ENCODE results near the gene SUGP2.
"Not testable (repeated sequence)": the region's sequence is repeated elsewhere in the genome, so short reads cannot be mapped to it uniquely, and the experiment has no call there.

SUGP2 gene

DNA sequence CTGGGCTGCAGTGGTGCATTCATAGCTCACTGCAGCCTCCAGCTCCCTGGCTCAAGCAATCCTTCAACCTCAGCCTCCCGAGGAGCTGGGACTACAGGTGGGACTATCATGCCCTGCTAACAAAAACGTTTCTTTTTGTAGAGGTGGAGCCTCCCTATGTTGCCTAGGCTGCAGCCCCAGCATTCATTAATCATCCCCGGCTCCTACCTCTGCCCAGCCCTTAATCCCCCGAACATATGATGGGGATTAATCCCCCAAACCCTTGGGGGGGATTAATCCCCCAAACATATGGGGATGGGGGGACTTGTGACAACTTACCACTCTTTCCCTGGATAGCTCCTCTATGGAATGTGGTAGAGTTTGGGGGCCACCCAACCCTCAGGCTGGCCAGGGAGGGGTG lies 45.9 kb downstream of the SUGP2 start:
- DNase-seq = no peak

DNA sequence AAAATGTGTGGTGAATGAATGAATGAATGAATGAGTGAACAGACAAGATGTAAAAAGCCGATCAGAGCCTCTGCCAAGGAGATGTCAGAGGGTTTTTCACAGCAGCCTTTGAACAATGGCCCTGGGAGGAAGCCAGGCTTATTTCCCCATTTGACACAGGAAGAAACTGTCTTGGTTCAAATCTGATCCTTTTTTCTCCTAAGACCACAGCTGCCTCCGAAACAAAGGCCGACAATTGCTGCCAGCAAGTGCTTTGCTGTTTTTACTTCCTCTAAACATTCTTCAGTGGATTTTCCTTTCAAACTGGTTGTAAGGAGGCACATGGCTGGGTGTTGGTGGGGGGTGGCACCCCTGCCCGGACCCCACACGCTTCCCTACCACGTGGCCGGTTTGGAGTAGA lies 48.1 kb downstream of the SUGP2 start:
- DNase-seq = no peak

DNA sequence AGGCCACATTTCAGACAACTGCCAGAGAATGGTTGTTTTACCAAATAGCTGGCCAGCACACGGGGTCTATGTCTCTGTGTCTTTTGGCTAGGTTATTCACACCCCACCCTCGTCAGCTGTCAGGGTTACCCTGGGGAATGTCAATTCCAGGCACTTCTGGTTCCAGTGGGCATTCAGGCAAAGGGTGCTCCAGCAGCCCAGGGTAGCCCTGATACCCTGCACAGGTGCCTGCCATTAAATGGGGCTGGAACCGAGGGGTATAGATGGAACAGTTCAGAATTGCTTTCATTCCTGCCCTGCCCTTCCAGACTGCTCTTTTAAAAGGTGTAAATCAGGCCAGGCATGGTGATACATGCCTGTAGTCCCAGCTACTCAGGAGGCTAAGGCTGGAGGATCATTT lies 49.1 kb downstream of the SUGP2 start:
- no peak for DNase-seq

DNA sequence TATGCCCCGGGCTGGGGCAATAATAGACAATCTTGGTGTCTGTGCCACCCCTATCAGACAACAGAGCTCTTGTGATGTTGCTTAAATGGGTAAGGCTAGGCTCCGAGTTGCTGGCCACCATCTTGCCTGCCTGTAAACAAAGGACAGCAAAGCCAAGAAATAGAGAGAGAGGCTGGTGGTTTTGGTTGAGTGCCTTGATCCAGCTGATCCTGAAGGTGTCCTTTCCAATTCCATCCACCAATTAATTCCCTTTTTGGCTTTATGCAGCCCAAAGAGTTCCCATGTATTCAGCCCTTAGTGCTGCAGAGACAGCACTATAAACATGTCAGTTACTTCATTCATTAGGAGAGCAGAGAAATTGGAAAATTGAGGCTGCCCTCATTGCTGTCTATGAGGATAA lies 50.6 kb downstream of the SUGP2 start:
- DNase-seq = no peak

DNA sequence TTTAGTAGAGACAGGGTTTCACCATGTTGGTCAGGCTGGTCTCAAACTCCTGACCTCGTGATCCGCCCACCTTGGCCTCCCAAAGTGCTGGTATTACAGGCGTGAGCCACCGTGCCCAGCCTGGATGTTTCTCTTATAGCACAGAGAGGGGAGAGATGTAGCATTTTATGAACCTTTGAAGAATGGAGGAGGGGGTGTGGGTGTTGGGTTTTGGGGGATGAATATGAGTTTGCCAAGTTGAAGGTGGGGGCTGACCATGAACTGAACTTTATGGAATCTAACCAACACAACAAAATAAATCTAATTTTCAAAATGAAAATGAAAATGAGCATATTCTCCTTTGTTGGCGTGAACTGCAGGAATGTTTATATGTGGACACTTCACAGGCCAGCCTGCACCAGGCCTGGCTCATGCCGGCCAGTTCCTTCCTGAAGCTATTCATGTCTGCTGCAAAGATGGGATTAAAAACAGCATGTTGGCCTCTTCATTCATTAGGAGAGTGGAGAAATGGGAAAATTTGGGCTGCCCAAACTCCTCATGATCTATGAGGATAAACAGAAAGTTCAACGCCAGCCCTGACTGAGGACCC lies 52.8 kb downstream of the SUGP2 start:
- no peak for DNase-seq

DNA sequence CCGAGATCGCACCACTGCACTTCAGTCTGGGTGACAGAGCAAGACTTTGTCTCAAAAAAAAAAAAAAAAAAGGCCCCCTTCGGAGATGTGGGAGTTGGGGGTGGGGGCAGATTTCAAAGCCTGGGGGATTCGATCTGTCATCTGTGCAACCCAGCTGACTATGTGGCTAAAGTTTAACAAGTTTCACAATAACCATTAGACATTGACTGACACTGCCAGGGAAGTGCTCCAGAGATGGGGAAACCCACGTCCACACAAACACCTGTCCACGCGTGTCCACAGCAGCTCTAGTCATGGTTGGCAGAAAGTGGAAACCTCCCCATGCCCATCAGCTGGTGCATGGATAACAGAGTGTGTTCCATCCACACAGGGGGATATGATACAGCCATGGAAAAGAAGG lies 54.7 kb downstream of the SUGP2 start:
- no peak for DNase-seq

DNA sequence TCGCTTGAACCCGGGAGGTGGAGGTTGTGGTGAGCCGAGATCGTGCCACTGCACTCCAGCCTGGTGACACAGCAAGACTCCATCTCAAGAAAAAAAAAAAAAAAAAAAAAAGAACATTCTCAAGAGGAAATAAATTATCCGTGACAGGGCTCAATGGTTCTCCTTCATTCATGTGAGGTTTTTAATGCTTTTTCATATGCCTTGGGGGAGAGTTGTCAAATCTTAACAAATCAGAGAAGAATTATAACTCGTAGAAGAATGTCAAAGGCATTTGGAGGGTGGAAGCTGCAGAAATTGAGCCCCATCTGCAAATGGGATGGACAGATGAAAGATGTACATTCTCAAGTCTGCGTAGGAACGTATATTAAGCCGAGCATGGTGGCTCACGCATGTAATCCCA lies 57.4 kb downstream of the SUGP2 start:
- no peak for DNase-seq

DNA sequence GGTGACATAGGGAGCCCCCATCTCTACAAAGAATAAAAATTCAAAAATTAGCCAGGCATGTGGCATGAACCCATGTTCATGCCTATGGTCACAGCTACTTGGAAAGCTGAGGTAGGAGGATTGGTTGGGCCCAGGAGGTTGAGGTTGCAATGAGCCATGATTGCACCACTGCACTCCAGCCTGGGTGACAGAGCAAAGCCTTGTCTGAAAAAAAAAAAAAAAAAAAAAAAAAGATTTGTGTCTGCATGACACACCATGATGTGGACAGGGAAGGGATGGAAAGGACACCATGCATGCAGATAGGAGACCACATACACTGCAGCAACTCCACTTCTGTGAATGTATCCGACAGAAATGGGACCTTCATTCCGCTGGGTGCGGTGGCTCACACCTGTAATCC lies 58.3 kb downstream of the SUGP2 start:
- DNase-seq = no peak

DNA sequence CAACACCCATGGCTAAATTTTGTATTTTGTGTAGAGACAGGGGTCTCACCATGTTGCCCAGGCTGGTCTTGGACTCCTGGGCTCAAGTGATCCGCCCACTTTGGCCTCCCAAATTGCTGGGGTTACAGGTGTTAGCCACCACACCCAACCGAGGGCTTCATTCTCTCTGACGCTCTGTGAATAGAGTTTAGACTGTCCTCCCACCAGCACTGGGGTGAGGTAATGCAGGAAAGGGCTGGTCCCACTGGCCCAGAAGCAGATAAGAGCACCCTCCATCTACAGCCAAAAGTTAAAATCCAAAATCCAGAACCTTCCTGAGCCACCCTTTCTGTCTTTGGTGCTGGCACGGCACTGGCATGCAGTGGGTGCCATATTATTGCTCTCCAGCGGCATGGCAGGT lies 60.5 kb downstream of the SUGP2 start:
- DNase-seq = no peak

DNA sequence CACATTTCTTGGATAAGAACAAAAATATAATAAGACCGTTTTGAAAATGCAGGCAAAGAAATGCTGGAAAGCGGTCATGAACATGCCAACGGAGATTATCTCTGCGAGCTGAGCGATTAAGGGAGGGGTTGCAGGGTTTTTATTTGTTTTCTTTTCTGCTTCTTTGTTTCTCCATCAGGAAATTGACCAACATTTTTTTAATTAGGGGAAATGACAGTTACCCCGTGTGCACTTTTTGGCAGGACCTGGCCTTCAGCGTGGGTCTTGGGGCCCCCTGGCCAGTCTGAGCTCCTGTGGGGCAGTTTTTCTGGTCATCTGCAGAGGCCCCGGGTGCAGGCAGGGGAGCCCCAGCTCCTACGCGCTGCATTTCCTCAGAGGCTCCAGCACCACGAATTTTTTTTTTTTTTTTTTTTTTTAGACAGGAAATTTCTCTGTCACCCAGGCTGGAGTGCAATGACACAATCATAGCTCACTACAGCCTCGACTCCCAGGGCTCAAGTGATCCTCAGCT lies 61.0 kb downstream of the SUGP2 start:
- DNase-seq = no peak

DNA sequence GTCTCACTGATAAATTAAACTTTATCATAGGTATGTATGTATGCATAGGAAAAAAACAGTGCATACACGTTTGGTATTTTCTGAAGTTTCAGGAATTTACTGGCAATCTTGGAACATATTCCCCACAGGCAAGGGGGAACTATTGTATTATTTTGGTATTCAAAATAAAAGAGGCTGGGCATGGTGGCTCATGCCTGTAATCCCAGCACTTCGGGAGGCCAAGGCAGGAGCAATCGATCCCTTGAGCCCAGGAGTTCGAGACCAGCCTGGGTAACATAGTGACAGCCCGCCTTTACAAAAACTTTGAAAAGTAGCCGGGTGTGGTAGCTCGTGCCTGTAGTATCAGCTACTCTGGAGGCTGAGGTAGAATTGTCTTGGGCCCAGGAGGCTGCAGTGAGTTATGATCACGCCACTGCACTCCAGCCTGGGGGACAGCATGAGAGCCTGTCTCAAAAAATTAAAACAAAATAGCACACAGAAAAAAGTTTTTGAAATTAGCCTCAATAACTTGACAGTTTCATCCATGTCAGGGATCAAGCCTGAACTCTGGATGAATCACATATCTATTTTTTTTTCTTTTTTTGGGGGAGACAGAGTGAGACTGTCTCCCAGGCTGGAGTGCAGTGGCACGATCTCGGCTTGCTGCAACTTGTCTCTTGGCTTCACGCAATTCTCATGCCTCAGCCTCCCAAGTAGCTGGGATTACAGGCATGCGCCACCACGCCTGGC lies 63.2 kb downstream of the SUGP2 start:
- DNase-seq = no peak

DNA sequence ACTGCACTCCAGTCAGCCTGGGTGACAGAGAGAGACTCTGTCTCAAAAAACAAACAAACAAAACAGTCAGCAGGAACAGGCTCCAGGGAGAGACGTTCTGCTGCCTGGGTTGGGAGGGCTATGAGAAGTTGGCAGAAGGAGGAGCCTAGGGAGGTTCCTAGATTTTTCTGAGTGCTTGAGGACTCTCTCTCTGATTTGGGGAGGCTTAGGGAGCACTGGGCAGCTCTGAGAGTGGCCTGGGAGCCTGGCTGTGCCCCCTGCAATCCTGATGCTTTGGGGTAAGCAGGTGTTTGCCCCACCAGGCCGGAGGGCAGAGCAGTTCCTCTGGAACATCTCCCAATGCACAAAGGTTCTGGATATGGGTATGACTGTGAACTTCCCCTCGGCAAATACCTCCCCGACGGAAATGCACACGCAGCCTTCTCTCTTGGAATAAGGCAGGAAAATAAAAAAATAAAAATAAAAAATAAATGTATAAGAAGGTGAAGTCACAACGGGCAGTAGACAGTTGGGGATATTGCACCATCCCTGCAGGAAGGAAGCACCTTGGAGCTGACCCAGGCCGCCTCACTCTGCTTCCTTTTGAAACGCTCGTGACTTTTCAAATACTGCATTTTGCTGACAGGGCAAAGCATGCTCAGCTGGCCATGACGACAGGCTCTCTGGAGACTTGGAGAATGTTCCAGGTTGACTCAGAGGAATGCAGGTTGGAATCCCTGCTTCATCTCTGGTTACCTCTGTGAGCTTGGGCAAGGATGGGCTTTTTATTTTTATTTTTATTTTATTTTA lies 65.8 kb downstream of the SUGP2 start:
- DNase-seq = no peak

DNA sequence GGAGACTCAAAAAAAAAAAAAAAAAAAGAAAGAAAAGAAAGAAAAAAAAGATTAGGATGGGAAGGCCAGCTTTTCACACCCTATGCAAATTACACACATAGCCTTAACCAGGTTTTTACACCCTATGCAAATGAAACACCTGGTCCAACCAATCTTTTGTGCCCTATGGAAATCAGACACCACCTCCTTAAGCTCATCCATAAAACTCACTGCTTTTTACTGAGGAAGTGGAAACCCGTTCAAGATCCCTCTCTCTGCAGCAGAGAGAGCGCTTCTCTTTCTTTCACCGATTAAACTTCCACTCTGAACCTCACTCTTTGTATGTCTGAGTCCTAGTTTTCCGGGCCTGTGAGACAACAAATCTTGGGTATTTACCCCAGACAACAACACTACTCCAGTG lies 67.0 kb downstream of the SUGP2 start:
- DNase-seq = no peak

DNA sequence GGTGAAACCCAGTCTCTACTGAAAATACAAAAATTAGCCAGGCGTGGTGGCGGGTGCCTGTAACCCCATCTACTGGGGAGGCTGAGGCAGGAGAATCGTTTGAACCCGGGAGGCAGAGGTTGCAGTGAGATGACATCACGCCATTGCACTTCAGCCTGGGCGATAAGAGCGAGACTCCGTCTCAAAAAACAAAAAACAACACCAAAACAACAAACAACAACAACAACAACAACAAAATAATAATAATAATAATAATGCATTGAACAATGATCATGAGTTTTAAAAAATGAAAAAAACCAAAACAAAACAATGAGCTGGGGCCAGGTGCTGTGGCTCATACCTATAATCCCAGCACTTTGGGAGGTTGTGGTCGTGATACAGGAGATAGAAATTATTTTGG lies 69.2 kb downstream of the SUGP2 start:
- no peak for DNase-seq

DNA sequence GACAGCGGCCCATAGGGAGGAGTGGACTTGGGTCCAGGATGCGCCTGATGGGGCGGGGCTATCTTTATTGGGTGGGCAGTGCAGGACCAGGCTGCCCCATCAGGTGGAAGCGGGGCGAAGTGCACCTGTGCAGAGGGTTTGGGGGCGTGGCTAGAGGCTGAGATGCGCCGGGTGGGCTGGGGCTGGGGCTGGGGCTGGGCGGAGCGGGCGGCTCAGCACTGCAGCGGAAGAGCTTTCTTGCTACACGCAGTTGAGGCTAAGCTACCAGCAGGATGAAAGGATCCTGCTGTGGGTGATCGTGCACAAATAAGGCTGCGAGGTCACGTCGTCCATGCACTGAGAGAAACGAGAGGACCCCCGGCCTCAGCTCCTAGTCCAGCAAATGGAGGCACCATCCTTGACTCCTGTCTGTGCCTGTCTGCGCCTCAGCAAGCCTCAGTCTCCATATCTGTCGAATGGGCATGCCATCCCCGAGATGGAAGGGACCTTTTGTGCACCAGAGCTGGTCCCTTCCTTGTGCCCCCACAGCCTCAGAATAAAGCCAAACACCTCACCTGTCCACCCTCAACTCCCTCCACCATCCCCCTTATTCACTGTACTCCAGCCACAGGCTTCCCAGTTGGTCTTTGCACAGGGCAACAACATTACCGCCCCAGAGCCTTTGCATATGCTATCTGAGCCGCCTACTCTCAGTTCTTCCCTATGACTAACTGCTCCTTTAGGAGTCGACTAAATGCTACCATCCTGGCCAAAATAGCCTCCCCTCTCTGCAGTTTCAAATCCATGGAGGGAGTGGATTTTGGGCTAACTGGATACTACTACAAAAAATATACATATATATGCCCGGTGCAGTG lies 71.3 kb downstream of the SUGP2 start:
- no peak for DNase-seq

DNA sequence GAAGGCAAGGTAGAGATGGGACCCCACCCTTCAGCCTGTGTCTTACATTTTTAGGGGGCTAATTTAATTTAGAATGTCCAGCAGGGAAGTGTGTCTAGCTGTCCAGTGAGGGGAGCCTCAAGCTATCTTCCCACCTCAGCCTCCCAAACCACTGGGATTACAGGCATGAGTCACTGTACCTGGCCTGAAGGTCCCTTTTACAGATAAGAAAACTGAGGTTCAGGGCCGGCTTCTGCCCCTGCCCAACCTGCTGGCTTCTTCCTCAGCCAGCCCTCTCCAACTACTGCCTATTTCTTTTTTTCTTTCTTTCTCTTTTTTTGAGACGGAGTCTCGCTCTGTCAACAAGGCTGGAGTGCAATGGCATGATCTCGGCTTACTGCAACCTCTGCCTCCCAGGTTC lies 72.9 kb downstream of the SUGP2 start:
- DNase-seq = no peak

DNA sequence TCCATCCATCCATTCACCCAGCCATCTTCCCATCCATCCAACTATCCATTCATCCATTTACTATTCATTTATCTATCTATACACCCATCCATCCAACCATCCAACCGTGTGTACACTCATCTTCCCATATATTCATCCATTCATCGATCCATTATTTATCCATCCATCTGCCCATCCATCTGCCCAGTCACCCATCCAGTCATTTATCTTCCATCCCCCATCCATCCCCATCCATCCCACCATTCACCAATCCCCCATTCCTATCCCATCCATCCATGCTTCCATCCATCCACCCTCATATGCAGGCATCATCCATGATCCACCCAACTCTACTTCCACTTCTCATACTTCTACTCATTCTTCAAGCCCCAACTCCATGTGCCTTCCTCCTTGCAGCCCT lies 78.3 kb downstream of the SUGP2 start:
- DNase-seq = no peak

DNA sequence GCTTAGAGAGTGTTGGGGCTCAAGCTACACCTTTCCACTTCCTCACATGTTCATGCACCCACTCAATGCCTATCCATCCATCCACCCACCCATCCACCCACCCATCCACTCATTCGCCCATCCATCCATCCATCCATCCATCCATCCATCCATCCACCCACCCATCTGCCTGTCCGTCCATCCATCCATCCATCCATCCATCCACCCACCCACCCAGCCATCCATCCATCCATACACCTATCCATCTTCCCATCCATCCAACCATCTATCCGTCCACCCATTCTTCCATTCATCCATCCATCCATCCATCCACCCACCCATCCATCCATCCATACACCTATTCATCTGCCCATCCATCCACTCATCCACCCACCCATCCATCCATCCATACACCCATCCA lies 79.2 kb downstream of the SUGP2 start:
- DNase-seq = no peak

DNA sequence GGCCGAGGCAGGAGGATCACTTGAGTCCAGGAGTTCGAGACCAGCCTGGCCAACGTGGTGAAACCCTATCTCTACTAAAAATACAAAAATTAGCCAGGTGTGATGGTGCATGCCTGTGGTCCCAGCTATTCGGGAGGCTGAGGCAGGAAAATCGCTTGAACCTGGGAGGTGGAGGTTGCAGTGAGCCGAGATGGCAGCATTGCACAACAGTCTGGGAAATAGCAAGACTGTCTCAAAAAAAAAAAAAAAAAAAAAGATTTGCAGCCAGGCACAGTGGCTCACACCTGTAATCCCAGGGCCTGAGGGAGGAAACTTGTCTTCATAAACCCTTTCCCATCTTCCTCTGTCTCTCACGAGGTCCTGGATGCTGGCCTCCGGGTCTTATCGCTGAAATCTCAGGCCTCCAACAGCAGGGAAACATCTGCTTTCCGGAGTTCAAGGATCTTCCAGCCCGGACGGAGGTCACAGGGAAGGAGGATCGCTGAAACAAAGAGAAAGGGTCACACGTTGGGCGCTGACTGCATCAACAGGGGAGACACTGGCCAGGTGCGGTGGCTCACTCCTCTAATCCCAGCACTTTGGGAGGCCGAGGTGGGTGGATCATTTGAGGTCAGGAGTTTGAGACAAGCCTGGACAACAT lies 80.8 kb downstream of the SUGP2 start:
- not testable (repeated sequence) for DNase-seq

DNA sequence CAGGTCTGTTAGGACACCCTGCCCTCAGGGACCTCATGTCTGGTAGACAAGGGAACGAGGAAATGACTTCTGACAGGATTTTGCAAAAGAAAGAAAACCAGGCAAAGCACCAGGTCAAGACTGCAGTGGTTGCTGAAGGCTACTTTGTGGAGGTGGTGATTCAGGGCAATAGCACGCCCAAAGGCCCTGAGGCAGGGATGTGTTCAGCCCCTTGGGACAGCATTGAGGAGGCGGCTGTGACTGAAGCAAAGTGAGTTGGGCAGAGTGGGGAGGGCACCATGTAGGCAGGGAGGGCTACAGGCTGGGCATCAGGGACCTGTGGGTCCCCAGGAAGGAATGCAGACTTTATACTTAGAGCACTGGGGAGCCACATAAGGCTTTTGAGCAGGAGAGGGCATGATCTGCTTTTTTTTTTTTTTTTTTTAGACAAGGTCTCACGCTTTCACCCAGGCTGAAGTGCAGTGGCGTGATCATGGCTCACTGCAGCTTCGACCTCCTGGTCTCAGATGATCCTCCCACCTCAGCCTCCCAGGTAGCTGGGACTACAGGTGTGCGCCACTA lies 81.5 kb downstream of the SUGP2 start:
- no peak for DNase-seq

DNA sequence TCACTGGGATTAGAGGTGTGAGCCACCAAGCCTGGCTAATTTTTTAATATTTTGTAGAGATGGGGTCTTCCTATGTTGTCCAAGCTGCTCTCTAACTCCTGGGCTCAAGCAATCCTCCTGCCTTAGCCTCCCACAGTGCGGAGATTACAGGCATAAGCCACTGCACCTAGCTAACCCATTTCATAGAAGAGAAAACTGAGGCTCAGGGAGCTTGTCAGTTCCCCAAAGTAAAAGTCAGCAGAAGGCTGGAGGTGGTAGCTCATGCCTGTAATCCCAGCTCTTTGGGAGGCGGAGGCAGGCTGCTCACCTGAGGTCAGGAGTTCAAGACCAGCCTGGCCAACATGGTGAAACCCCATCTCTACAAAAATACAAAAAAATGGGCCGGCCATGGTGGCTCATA lies 83.5 kb downstream of the SUGP2 start:
- DNase-seq = no peak

DNA sequence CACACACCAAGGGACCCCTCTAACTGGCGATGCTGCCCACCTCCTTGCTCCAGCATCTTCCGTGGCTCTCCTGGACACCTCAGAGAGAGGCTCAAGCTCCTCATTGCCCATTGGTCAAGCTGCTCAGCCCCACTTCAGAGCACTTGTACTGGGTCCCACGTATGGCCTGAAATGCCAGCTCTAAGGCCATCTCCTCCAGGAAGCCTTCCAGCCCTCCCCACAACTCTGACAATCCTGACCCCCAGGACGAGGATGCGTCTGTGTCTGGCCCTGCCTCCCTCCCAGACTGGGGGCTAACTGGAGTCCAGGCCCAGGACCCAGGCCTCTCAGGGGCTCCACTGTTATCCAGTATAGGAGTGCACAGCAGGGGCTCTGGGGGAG lies 84.4 kb downstream of the SUGP2 start:
- no peak for DNase-seq
